ENCODE data around the gene FILIP1L. TPM values are rescaled to one million over a fixed set of nuclear protein-coding genes. Genes with fewer than 3 reads are reported as not detected.

FILIP1L gene
- total RNA-seq, 1 experiment from 2014 or later: 0.17 TPM

DNA sequence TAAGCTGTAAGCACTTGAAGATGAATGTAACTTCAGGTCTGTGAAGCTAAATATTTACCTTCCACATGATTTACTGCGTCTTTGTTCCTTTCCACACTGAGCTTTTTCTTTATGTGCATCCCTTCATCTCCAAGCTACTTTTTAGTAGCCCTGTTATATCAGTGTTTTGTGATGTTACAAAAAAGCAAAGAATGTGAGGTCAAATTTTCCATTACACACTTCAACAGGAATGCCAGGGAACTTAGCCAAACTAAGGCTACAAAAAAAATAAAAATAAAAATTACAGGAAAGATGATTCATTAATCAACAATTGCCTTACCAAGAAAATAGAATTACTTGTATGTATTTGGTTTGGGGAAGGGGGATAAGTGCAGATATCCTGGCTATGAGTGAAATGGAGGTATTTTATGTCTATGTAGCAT, 73.0 kb downstream of the FILIP1L start:
- Histone ChIP-seq H3K4me3 (replicated peaks in 1 of 2; ENCODE audit: low read depth in 1 of 2, low read length in 2 of 2) (no peak overlapping the region), H3K9me3 (ENCODE audit: control insufficient read depth in 1 of 2, insufficient read depth in 1 of 2, low read depth in 1 of 2, low read length in 2 of 2) (no peaks in the 10 kb centered on the region), H2AFZ (ENCODE audit: low read depth, low read length, poor library complexity, severe bottlenecking) (no peak overlapping the region), H3K27me3 (ENCODE audit: insufficient read depth, low read length) (no peaks in the 10 kb centered on the region), H3K4me2 (ENCODE audit: low read length) (peak overlapping the region; percentile 24), H3K9ac (ENCODE audit: low read length) (no peak overlapping the region), H3K79me2 (ENCODE audit: insufficient read depth, low read length) (no peaks in the 10 kb centered on the region), H3K4me1 (ENCODE audit: control insufficient read depth in 1 of 2, insufficient read depth in 2 of 2, low read length in 2 of 2) (peaks cover 24 to 27% of the 10 kb centered on the region in 2 experiments), H3K36me3 (ENCODE audit: control insufficient read depth in 1 of 2, insufficient read depth in 2 of 2, low read length in 2 of 2) (no peaks in the 10 kb centered on the region), H3K9me2 (ENCODE audit: insufficient read depth) (no peaks in the 10 kb centered on the region), H3K27ac (ENCODE audit: low read depth, low read length) (peak overlapping the region; percentile 40; the same call in 1 of the 2 replicates), H4K20me1 (ENCODE audit: insufficient read depth) (no peaks in the 10 kb centered on the region)
- intact Hi-C loops (cut with micrococcal nuclease): no loop called here
- no TSS peak for BruUV-seq (replicated peaks)
- no peak for TF ChIP-seq EZH2 (IDR thresholded peaks at IDR 0.05)
- peak; percentile 78 for TF ChIP-seq JUND (IDR thresholded peaks at IDR 0.05)
- TF ChIP-seq SP1 (IDR thresholded peaks at IDR 0.05; ENCODE audit: low read depth): peak; percentile 56
- TF ChIP-seq CEBPB (IDR thresholded peaks at IDR 0.05; ENCODE audit: low read depth): 0 out of 2 replicates have a peak, but pooled peaks have one; percentile 10
- TF ChIP-seq, protein P1, sequence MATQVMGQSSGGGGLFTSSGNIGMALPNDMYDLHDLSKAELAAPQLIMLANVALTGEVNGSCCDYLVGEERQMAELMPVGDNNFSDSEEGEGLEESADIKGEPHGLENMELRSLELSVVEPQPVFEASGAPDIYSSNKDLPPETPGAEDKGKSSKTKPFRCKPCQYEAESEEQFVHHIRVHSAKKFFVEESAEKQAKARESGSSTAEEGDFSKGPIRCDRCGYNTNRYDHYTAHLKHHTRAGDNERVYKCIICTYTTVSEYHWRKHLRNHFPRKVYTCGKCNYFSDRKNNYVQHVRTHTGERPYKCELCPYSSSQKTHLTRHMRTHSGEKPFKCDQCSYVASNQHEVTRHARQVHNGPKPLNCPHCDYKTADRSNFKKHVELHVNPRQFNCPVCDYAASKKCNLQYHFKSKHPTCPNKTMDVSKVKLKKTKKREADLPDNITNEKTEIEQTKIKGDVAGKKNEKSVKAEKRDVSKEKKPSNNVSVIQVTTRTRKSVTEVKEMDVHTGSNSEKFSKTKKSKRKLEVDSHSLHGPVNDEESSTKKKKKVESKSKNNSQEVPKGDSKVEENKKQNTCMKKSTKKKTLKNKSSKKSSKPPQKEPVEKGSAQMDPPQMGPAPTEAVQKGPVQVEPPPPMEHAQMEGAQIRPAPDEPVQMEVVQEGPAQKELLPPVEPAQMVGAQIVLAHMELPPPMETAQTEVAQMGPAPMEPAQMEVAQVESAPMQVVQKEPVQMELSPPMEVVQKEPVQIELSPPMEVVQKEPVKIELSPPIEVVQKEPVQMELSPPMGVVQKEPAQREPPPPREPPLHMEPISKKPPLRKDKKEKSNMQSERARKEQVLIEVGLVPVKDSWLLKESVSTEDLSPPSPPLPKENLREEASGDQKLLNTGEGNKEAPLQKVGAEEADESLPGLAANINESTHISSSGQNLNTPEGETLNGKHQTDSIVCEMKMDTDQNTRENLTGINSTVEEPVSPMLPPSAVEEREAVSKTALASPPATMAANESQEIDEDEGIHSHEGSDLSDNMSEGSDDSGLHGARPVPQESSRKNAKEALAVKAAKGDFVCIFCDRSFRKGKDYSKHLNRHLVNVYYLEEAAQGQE (IDR thresholded peaks at IDR 0.05; ENCODE audit: low read depth): no peak
- peak; percentile 75 for TF ChIP-seq FOSL1 (IDR thresholded peaks at IDR 0.05; ENCODE audit: low read depth)
- TF ChIP-seq, protein P2, sequence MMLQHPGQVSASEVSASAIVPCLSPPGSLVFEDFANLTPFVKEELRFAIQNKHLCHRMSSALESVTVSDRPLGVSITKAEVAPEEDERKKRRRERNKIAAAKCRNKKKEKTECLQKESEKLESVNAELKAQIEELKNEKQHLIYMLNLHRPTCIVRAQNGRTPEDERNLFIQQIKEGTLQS (IDR thresholded peaks at IDR 0.05): peak; percentile 59; the same call in 1 of the 2 replicates
- no peak for TF ChIP-seq CBX3 (IDR thresholded peaks at IDR 0.05; ENCODE audit: low read depth)
- TF ChIP-seq, protein P3, sequence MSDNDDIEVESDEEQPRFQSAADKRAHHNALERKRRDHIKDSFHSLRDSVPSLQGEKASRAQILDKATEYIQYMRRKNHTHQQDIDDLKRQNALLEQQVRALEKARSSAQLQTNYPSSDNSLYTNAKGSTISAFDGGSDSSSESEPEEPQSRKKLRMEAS (IDR thresholded peaks at IDR 0.05): no peak
- TF ChIP-seq, protein P4, sequence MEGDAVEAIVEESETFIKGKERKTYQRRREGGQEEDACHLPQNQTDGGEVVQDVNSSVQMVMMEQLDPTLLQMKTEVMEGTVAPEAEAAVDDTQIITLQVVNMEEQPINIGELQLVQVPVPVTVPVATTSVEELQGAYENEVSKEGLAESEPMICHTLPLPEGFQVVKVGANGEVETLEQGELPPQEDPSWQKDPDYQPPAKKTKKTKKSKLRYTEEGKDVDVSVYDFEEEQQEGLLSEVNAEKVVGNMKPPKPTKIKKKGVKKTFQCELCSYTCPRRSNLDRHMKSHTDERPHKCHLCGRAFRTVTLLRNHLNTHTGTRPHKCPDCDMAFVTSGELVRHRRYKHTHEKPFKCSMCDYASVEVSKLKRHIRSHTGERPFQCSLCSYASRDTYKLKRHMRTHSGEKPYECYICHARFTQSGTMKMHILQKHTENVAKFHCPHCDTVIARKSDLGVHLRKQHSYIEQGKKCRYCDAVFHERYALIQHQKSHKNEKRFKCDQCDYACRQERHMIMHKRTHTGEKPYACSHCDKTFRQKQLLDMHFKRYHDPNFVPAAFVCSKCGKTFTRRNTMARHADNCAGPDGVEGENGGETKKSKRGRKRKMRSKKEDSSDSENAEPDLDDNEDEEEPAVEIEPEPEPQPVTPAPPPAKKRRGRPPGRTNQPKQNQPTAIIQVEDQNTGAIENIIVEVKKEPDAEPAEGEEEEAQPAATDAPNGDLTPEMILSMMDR (IDR thresholded peaks at IDR 0.05 in 2 of 3, conservative IDR thresholded peaks at IDR 0.05 in 1 of 3; ENCODE audit: borderline replicate concordance in 1 of 3, insufficient read depth in 1 of 3, low read depth in 2 of 3, low read length in 2 of 3): no peak
- no peak for ATAC-seq
- peak; percentile 8 for DNase-seq (ENCODE audit: low read depth, low spot score)
- RAD21 ChIA-PET (ENCODE audit: low non-redundant PET in 1 of 2, low total read pairs in 2 of 2, uncharacterized antibody in 2 of 2, unreplicated experiment in 2 of 2): no interaction called here
- CTCF ChIA-PET: interaction anchor here (0.9 kb wide), 1 partner anchor 198 kb away, joined by 3 read pairs; no protein-coding TSS in a partner anchor
- POLR2A ChIA-PET: no interaction called here

All from HCT116 (cell line).